Stimulated activated CD4-positive, alpha-beta T cell treated with anti-CD3 and anti-CD28 coated beads, TNF-alpha, amount 100 ng/mL, for 24 hours (primary cell): Measurements from ENCODE around the gene FOXJ3.

Experiments used
- DNase-seq, 3 experiments: peaks; one replicate each; pipeline ENCODE4 v3.0.0-alpha.2; 2020; ENCODE audit warnings: low read depth in 3 of 3

The FOXJ3 gene

DNA sequence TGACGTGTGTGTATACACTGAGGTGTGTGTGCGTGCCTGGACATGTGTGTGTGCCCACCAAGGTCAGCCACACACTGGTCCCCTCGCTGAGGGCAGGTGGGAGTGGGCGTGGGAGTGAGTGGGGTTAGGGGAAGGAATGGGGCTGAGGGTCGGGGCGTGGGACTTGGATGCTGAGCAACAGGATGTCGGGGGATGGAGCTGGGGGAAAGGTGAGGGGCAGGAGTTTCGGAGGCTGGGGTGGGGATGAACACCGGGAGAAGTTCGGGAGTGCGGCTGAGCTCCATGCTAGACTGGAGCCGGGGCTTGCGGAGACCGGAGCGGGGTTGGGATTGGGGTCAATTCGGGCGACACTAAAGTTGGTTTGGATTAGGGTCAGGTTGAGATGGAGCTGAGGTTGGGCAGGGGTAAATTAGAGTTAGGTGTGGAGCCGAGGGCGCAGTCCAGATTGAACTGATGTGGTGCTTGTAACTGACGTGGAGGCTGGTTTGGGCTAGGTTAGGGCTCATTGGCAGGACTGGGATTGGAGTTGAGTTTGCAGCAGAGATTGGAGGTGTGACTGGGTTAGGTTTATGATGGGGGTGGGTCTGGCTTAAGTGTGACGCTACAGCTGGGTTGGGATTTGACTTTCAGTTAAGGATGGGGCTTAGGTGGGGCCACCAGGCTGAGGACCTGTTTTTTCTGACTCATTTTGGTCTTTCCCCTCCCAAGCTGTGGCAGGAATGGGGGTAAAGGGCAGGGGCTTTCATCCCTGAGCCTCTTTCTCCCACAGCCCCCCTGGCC, 167.2 kb downstream of the FOXJ3 start:
- no peak for DNase-seq

DNA sequence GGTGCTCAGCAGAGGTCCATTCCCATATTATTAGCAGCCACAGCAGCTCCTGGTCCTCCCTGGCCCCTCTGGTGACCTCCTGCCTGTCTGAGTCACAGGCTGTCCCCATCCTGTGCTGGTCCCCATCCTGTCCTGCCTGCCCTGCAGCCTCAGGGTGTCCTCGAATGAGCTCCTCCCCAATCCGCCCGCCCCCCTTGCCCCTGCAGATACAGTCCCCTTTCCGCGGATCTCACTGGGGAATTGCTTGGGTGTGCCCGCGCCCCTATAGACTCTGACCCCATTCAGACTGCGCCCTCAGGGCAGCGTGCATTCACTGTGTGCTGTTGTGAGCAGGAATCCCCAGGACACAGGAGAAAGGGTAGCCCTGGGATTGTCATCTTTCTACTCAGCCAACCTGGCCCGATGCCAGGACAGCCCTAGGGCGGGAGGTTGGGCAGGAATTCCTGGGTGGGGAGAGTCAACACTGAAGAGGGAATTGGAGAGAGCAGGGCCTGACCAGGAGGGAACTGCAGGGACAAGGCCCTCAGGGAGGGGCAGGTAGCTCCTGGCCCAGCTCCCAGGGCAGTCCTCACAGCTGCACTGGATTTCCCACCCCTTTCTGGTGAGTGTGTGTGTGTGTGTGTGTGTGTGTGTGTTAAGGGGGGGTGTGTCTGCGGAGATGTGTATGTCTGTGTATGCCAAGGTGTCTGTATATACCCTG, 169.4 kb downstream of the FOXJ3 start:
- DNase-seq: no peak

DNA sequence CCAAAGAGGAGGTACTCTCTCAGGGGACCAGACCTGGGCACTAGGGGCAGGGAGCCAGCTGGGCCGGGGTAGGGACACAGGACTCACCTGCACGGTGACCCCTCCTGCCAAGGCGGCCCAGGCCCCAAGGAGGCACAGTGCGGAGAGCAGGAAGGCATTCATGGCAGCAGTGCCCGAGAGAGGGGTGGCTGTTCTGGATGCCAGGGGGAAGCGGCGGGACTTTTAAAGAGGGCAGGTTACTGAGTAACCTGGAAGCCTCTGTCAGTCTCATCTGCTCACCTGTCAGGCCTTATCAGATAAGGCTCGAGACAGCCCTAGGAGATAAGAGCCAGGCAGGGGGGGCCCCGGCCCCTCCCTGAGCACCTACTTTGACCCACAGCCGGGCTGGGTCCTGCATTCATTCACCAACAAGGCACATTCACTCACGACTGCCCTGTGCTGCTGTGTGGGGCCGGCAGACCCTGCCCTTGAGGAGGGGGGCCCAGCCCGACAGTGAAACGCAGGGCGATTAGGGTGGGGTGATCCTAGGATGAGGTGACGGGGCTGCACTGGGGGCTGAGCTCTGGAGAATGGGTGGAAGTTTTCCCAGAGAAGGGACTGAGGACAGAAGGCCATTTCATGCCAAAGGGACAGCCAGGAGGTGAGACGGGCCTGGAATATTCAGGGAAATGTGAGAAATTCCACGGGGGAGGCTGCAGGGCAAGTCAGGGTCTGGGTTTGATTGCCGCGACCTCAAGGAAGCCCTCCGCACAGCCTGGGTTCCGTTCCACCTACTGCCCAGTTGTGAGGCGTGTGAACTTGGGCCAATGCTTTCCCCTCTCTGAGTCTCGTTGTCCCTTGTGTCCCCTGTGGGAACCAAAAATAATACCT, 170.2 kb downstream of the FOXJ3 start, which contains the start of gene GUCA2A:
GUCA2A (minus strand) TSS at position 195 of the 870 bp plus-strand sequence; CDS start at position 162, 33 bp downstream.
- DNase-seq: no peak

DNA sequence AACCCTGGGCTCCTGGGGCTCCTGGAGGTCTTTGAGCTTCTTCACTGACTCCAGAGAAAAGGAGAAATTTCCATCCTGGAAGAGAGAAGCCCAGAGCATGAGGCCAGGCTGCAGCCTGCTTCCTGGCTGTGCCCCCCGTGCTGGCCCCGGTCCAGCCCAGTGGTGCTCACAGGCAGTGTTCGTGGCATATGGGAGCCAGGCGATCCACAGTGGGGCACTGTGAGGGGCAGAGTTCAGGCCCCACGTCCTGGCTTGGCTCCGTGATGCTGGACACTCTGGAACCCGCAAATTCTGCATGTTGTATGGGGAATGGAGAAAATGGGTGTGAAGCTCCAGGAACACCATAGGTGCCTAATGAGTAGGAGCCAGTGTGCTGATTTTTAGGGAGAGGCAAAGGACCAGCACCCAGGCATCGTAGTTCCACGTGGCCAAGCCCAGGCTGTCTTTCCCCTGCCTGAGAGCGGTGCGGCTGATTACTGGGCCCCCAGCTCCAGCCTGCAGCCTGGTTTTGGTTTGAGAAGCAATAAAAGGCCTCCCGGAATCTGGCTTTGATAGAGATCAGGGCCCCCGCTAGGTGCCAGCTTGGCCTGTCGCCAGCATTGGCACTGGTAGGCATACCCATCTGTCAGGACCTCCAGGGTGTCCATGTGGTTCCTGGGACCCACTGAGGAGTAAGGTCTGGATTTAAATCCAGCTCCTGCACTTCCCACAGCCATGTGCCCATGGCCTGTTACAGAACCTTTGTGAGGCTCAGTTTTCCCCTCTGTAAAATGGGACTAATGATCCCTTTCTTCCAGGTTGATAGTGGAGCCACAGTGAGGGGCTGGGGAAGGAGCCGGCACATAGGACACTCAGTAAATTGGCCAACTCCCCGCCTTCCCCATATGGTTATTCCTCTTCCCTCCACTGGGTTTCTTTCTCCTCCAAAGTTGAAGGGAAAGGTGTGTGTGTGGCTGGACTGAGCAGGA, 171.2 kb downstream of the FOXJ3 start:
- no peak for DNase-seq

DNA sequence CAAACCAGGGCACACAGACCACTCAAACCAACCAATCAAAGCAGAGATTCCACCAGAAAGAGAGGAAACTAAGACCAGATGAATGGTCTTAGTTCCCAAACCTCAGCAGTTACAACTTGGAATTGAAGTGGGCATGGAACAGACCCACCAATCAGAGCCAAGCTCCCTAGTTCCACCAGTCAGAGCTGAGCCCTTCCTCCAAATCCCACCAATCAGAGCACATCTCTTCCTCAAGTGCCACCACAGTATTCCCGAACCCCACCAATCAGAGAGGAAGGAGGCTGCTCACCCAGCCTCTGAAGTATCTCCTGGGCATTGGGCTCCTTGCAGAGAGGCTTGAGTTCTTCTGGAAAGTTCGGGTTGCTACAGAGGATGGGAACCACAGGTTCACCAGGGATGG, 171.9 kb downstream of the FOXJ3 start:
- DNase-seq: no peak

DNA sequence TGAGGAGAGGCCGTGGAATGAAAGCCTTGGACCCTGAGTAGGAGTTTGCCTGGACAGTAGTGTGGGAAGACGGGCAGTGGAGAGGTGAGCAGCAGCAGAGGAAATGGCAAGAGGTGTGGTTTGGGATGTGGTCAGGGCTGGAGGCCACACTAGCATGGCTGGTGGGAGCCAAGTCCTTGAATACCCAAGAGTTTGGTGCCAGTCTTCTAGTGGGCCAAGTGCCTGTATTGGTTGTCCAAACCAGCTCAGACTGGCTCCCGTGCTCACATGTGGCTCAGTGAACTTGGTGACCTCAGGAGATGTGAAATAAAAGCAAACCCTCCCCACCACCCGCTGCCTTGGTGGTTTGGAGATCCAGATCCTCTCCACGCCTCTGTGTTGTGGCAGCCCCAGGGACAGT, 172.9 kb downstream of the FOXJ3 start:
- no peak for DNase-seq

DNA sequence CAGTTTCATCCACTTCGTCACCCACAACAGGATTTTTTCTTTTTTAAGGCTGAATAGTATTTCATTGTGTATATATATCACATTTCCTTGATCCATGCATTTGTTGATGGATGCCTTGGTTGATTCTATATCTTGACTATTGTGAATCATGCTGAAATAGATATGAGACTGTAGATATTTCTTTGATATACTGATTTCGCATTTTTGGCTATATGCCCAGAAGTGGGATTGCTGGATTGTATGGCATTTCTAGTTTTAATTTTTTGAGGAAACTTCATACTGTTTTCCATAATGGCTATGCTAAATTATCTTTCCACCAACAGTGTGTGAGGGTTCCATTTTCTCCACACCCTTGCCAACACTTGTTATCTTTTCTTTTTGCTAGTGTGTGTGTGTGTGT, 176.8 kb downstream of the FOXJ3 start:
- DNase-seq: no peak

DNA sequence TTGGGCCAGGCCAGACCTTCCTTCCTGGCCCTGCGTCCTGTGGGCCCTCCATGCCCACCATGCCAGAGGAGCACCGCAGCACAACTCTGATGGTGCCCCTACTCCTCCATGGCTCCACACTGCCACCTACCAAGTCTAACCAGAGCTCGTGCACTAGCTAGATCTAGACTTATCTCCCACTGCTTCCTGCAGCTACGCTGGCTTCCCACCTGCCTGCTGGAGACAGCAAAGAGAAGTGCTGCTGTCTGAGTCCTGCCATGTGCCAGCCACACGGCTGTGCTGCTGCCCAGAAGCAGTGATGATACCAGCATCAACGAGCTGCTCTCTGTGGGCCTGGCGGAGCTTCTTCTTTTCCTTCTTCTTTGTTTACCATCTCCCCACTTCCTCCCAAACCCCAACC, 177.4 kb downstream of the FOXJ3 start:
- no peak for DNase-seq

DNA sequence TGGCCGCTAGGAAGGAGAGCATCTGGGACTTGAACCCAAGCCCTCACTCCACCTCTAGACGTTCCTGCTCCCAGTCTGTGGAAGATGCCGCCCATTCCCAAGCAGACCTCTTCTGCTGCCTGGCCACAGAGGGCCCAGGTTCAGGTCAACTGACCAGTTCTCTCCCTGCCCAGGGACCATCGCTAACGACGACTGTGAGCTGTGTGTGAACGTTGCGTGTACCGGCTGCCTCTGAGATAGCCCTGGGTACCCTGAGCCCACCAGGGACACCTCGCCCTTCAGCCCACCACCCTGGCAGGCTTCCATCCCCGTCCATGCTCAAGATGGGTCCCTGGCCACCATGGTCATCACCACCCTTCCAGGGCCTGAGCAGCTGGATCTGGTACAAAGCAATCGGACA, 179.7 kb downstream of the FOXJ3 start:
- DNase-seq: no peak

DNA sequence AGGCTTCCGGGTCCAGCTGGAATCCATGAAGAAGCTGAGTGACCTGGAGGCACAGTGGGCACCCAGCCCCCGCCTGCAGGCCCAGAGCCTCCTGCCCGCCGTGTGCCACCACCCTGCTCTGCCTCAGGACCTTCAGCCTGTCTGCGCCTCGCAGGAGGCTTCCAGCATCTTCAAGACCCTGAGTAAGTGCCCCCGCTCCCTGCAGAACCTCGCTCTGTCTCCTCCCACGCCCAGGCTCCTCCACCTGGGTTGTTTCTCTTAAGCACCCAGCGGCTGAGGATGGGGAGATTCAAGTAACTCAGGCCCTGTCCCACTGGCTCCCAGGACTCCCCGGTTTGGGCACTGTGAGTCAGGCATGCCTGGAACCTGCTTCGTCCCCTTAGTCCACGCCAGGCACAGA, 180.3 kb downstream of the FOXJ3 start:
- DNase-seq: no peak

DNA sequence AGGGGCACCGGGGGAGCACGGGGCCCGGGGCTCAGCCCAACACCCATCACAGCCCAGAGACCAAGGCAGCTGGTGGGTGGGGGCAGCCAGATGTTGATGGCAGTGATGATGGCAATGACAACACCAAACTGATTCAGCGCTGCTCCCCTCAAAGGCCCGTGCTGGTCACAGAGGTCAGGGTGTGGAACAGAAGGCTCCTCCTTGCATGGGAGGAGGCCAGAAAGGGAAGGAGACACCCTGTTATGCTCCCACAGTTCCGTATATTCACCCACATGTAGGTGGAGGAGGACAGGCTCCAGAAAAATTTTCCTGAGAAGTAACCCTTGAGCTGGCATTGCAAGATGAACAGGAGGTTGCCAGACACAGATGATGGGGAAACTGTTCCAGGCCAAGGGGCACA, 181.4 kb downstream of the FOXJ3 start:
- DNase-seq: no peak

DNA sequence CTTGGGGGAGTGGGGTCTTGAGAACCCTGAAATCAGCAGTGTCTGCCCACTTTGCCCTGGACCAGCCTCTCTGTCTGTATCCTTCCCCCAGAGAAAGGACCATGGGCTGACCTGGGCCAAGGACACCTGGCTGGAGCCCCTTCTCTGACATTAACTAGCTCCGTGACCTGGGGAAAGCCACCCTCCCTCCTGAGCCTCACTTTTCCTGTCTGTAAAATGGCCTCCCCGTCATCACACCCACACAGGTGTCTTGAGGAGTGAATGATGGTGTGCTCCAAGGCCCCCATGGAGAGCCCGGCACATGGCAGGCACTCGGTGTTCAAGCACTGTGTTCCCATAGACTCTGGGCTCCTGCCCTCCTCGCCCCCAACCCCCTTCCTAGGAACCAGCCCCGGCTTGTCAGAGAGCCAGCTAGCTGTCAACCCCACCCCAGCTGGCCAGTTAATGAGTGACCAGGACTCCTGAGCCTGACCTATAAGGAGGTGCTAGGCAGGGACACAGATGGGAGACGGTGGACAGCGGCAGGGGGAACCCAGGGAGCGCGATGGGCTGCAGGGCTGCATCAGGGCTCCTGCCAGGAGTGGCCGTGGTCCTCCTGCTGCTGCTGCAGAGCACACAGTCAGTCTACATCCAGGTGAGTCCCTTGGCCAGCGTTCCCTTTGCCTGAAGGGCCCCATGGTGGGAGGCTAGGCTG, 182.0 kb downstream of the FOXJ3 start, which contains the start of gene GUCA2B:
GUCA2B (plus strand) TSS at position 504 of the 694 bp plus-strand sequence; CDS start at position 545, 41 bp downstream.
- no peak for DNase-seq

DNA sequence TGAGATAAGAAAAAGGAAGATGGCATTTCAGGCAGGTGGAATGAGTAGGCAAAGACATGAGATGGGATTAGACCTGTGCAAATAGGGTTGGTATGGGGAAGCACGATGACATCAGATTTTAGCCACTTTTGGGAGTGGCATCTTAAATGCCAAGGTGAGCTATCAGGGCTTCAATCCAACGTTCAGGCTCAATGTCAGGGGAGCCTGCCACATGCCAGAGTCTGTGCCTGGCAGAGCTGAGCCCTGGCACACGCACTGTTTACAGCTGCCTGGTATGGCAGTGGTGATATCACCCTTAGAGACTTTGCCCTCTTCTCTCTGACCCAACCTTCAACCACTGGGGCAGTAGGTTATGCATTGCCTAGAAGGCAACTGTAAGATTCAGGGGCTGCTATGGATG, 182.9 kb downstream of the FOXJ3 start:
- no peak for DNase-seq

DNA sequence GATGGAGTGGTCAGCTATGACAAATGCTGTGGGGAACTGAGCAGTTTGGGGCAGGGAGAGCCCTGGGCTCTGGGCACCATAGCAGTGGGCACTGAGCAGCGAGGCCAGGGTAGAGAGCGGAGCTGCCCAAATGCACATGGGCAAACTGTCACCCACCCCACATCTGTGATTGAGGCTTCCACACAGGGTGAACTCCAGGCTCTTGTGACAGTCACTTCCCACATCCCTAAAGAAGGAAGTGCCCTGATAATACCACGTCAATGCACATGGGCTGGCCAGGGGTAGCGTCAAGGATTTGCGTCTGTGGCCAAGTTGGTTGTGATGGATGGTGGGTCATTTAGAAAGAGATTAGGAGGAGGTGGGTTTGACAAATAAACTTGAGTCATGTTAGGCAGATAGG, 184.4 kb downstream of the FOXJ3 start:
- DNase-seq: no peak

DNA sequence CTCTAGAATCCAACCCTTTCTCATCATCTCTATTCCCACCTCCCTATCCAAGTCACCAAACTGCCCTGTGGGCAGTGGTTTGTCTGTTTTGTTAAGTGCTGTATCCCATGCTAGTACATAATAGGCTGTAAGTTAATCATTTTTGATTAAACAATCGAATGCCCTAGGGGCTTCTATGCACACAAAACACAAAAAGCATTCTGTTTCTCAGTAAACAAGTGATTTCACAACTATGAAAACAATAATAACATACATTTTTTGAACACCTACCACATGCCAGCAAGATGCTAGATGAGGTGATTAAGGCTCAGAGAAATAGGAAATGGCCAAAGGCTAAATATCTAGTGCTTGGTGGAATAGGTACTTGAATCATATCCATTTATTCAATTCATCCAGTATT, 186.9 kb downstream of the FOXJ3 start:
- no peak for DNase-seq

DNA sequence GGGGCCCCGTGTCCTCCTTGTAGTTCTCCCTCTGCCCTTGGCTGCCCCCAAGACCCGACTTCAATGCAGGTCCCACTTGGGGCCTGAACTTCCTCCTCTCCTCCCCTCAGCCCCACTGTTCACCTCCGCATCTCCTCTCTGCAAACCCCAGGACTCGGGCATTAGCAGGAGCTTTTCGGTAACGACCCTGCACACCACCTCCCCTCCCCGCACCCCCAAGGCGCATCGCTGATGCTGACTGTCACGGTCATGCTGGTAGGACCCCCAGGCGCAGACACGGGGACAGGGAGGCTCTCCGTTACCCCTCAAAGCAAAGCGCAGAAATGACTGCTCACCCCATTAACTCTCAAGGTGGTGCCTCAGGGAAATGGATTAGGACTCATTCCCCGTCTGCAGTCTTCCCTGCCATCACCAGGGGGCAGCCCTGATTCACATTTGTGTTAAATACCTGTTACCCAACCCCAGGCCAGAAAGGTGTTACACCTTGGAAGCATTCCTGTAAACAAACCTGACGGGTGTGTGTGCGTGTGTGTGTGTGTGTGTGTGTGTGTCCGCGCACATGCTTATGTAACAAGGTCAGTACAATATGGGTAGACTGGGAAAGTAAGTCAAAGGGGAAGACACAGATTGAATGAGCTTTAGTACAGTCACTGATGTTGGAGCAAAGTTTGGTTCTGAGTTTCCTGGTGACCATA, 188.3 kb downstream of the FOXJ3 start:
- DNase-seq: peak; percentile 42 to 72 (median 54)

DNA sequence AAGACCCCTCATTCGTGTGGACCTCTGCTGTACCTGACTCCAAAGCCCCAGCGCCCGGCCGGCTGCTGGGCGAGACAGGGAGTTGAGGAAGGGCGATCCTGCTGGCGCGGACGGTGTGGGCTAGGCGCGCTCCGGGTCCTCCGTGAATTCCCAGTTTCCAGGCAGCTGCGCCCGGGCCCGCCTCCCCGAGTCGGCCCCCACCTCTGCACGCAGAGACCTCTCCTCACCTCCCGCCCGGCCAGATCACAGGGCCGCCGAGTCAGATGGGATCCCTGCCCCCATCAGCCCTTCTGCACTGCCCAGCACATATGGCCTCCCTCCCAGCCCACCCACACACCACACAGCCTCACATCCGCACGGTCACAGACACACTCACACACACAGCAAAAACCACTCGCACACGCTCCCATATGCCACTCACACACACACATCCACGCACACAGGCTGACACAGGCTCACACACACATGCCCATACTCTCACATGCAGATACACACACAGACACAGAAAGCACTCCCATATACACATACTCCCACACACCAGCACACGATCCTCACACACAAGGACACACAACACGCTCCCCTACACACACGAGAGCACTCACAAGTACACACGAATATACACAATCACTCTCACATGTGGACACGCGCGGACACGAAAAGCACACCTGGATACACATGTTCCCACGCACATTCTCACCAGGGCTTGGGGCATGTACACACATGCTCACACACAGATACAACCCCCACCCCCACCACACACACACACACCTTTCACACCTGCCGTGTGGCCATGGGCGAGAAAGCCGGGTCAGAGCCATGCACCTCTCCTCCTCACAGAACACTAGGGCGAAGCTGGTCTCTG, 189.0 kb downstream of the FOXJ3 start:
- no peak for DNase-seq

DNA sequence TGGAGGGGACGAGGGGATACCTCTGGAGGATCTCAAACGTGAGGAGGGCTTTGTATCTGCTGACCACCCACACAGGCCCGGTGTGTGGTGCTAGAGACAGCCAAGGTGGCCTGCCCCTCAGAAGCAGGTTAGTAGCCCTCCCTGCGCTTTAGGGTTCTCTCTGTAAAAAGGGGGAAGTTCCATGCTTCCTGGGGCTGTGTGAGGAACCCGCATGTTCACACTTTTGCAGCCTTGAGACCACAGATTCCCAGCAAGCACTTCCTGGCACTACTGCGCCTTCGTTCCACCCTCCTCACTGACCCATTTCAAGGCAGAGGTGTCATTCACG, 189.7 kb downstream of the FOXJ3 start:
- no peak for DNase-seq
